ENCODE results near the gene ASMT. TPM values are rescaled to one million over a fixed set of nuclear protein-coding genes. Genes with fewer than 3 reads are reported as not detected.

ASMT gene
- total RNA-seq, 1 donor from 2014 or later = not detected

GRCh38 chrX:1661048-1661921 lies 46.4 kb downstream of the ASMT start:
- Mint-ChIP-seq H3K27ac (ENCODE audit: unreplicated experiment) (no peak overlapping the region), H3K4me1 (ENCODE audit: low read depth, unreplicated experiment) (peaks cover 12% of the 10 kb centered on the region), H3K4me3 (ENCODE audit: unreplicated experiment) (no peak overlapping the region), H3K27me3 (ENCODE audit: low read depth, unreplicated experiment) (no peaks in the 10 kb centered on the region), H3K9me3 (ENCODE audit: unreplicated experiment) (peaks cover 7% of the 10 kb centered on the region), H3K36me3 (ENCODE audit: low read depth, unreplicated experiment) (no peaks in the 10 kb centered on the region)
- H3K9ac ChIP-seq (ENCODE audit: low read length) = no peak overlapping the region
- no peak overlapping the region for H3K4me2 ChIP-seq (ENCODE audit: low read length)
- H3K27me3 ChIP-seq (ENCODE audit: insufficient read depth, low read length) = no peaks in the 10 kb centered on the region
- FAIRE-seq = no peak
- H3K36me3 ChIP-seq (ENCODE audit: insufficient read depth, low read length) = no peaks in the 10 kb centered on the region
- no peak overlapping the region for H3K27ac ChIP-seq (ENCODE audit: low read depth, low read length)
- no peaks in the 10 kb centered on the region for H3K9me3 ChIP-seq (ENCODE audit: insufficient read depth, low read depth, low read length)
- H3K4me3 ChIP-seq (ENCODE audit: insufficient read depth, low read depth, low read length) = no peak overlapping the region
- no peaks in the 10 kb centered on the region for H4K20me1 ChIP-seq (ENCODE audit: insufficient read depth, low read length)
- no peaks in the 10 kb centered on the region for H3K79me2 ChIP-seq (ENCODE audit: insufficient read depth, low read length)
- no peak for DNase-seq (ENCODE audit: low read depth)
- no peaks in the 10 kb centered on the region for H3K4me1 ChIP-seq (ENCODE audit: insufficient read depth, low read length)
- TF ChIP-seq CTCF (IDR thresholded peaks at IDR 0.05; ENCODE audit: insufficient read depth, low read depth, low read length) = no peak
- no peak for TF ChIP-seq EZH2 (IDR thresholded peaks at IDR 0.05; ENCODE audit: insufficient read depth, low read length)
- H2AFZ ChIP-seq (ENCODE audit: low read depth, low read length) = no peak overlapping the region

DNA sequence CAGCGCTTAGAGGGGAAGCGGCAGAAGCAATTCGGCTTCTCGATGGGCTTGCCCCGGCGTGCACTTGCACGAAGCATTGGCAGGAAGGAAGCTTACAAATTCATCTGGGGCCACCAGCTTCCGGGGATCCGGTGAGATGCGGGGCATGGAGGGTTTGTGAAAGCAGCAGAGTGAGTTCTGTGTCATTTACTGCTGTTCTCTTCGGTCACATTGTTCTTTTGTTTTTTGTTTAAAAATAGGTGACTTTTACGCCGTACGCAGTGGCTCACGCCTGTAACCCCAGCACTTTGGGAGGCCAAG lies 47.0 kb downstream of the ASMT start:
- H3K27me3 Mint-ChIP-seq (ENCODE audit: low read depth, unreplicated experiment) = no peaks in the 10 kb centered on the region
- no peak overlapping the region for H3K4me3 Mint-ChIP-seq (ENCODE audit: unreplicated experiment)
- peaks cover 12% of the 10 kb centered on the region for H3K4me1 Mint-ChIP-seq (ENCODE audit: low read depth, unreplicated experiment)
- no peak overlapping the region for H3K27ac Mint-ChIP-seq (ENCODE audit: unreplicated experiment)
- Histone ChIP-seq H2AFZ (ENCODE audit: low read depth, low read length) (no peak overlapping the region), H3K4me2 (ENCODE audit: low read length) (no peak overlapping the region), H3K27me3 (ENCODE audit: insufficient read depth, low read length) (no peaks in the 10 kb centered on the region), H3K36me3 (ENCODE audit: insufficient read depth, low read length) (no peaks in the 10 kb centered on the region), H3K79me2 (ENCODE audit: insufficient read depth, low read length) (no peaks in the 10 kb centered on the region), H3K9me3 (ENCODE audit: insufficient read depth, low read depth, low read length) (no peaks in the 10 kb centered on the region), H3K4me3 (ENCODE audit: insufficient read depth, low read depth, low read length) (no peak overlapping the region), H3K9ac (ENCODE audit: low read length) (no peak overlapping the region), H3K4me1 (ENCODE audit: insufficient read depth, low read length) (no peaks in the 10 kb centered on the region), H3K27ac (ENCODE audit: low read depth, low read length) (no peak overlapping the region), H4K20me1 (ENCODE audit: insufficient read depth, low read length) (no peaks in the 10 kb centered on the region)
- DNase-seq (ENCODE audit: low read depth) (no peak), FAIRE-seq (no peak)
- H3K36me3 Mint-ChIP-seq (ENCODE audit: low read depth, unreplicated experiment) = peaks cover 4% of the 10 kb centered on the region
- H3K9me3 Mint-ChIP-seq (ENCODE audit: unreplicated experiment) = peaks cover 13% of the 10 kb centered on the region
- TF ChIP-seq CTCF (IDR thresholded peaks at IDR 0.05; ENCODE audit: insufficient read depth, low read depth, low read length) (no peak), EZH2 (IDR thresholded peaks at IDR 0.05; ENCODE audit: insufficient read depth, low read length) (no peak)

DNA sequence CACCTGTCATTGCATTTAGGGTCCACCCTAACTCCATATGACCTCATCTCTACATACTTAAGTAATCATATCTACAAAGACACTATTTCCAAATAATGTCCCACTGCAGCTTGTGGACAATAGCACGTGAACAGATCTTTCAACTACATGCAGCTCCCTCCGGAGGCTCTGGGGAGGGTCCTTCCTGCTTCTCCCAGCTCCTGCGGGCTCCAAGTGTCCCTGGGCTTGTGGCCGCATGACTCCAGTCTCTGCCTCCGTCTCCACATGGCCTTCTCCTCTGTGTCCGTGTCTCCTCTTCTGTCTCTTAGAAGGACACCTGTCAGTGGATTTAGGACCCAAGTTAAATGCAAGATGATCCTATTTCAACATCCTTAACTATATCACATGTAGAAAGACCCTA lies 52.7 kb downstream of the ASMT start:
- Histone ChIP-seq H3K4me2 (ENCODE audit: low read length) (no peak overlapping the region), H2AFZ (ENCODE audit: low read depth, low read length) (no peak overlapping the region), H3K9ac (ENCODE audit: low read length) (no peak overlapping the region), H3K79me2 (ENCODE audit: insufficient read depth, low read length) (no peaks in the 10 kb centered on the region), H3K27ac (ENCODE audit: low read depth, low read length) (no peak overlapping the region), H3K27me3 (ENCODE audit: insufficient read depth, low read length) (no peaks in the 10 kb centered on the region), H3K4me3 (ENCODE audit: insufficient read depth, low read depth, low read length) (no peak overlapping the region), H4K20me1 (ENCODE audit: insufficient read depth, low read length) (no peaks in the 10 kb centered on the region), H3K36me3 (ENCODE audit: insufficient read depth, low read length) (no peaks in the 10 kb centered on the region), H3K9me3 (ENCODE audit: insufficient read depth, low read depth, low read length) (no peaks in the 10 kb centered on the region), H3K4me1 (ENCODE audit: insufficient read depth, low read length) (no peaks in the 10 kb centered on the region)
- peaks cover 2% of the 10 kb centered on the region for H3K27me3 Mint-ChIP-seq (ENCODE audit: low read depth, unreplicated experiment)
- no peak overlapping the region for H3K4me3 Mint-ChIP-seq (ENCODE audit: unreplicated experiment)
- H3K9me3 Mint-ChIP-seq (ENCODE audit: unreplicated experiment) = peaks cover 19% of the 10 kb centered on the region
- H3K27ac Mint-ChIP-seq (ENCODE audit: unreplicated experiment) = no peak overlapping the region
- H3K4me1 Mint-ChIP-seq (ENCODE audit: low read depth, unreplicated experiment) = no peaks in the 10 kb centered on the region
- no peak for FAIRE-seq
- peaks cover 4% of the 10 kb centered on the region for H3K36me3 Mint-ChIP-seq (ENCODE audit: low read depth, unreplicated experiment)
- no peak for DNase-seq (ENCODE audit: low read depth)
- no peak for TF ChIP-seq CTCF (IDR thresholded peaks at IDR 0.05; ENCODE audit: insufficient read depth, low read depth, low read length)
- no peak for TF ChIP-seq EZH2 (IDR thresholded peaks at IDR 0.05; ENCODE audit: insufficient read depth, low read length)

Data from astrocyte (in vitro differentiated cells and primary cell).